ENCODE results near the gene TPSG1. TPM values are rescaled to one million over a fixed set of nuclear protein-coding genes. Genes with fewer than 3 reads are reported as not detected.
"Not testable (repeated sequence)": the region's sequence is repeated elsewhere in the genome, so short reads cannot be mapped to it uniquely, and the experiment has no call there.

Gene TPSG1
- polyA plus RNA-seq, 1 donor (not counting 4 experiments of a cell fraction or from before 2014, with no cell fraction given), result not detected

DNA sequence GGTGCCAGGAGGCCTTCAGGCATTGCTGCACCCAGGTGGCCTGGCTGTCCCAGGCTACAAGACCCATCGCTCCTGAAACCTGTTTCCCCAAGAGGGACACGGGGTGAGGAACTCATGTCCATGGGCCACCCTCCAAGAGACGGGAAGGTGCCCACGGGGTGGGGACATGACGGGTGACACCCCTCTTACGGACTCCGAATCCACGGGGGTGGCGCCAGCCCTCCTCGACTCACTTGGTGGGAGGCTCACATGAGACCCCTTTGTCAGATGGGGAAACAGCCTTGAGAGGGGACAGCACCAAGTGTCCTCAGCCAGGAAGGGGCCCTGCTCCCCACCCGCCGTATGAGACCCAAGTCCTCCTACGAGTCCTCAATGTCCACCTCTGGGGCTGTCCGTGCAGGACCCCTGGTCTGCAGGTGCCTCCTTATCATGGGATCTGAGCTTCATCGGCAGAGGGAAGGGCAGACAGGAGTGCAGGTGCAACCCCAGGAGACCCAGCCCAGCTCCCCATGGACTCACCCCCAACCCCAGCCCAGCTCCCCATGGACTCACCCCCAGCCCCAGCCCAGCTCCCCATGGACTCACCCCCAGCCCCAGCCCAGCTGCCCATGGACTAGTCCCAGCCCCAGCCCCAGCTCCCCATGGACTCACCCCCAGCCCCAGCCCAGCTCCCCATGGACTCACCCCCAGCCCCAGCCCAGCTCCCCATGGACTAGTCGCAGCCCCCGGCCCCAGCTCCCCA, 5.6 kb upstream of the TPSG1 start:
- FAIRE-seq; H3K79me2 ChIP-seq (ENCODE audit: control insufficient read depth, insufficient read depth, low read length); H3K4me2 ChIP-seq (ENCODE audit: control insufficient read depth, extremely low read depth, insufficient read depth, low read depth, low read length); H3K27me3 ChIP-seq (ENCODE audit: control insufficient read depth, extremely low read depth, insufficient read depth, low read length); H3K9me1 ChIP-seq (ENCODE audit: control insufficient read depth, extremely low read depth, insufficient read depth, low read length); H3K9ac ChIP-seq (ENCODE audit: control insufficient read depth, extremely low read depth, insufficient read depth, low read length); H3K4me1 ChIP-seq (ENCODE audit: control insufficient read depth, extremely low read depth, insufficient read depth, low read length); H4K20me1 ChIP-seq (ENCODE audit: control insufficient read depth, extremely low read depth, insufficient read depth, low read length); H3K4me3 ChIP-seq (ENCODE audit: control insufficient read depth in 2 of 3, extremely low read depth in 1 of 3, insufficient read depth in 2 of 3, low read depth in 1 of 3, low read length in 3 of 3); DNase-seq (ENCODE audit: low read depth, low spot score); dilution Hi-C loops (cut with MboI; ENCODE audit: extremely low pct_ligation_motif_present, low sequenced_read_pairs); H3K27ac ChIP-seq (ENCODE audit: control insufficient read depth, insufficient read depth, low read length); H3K36me3 ChIP-seq (ENCODE audit: control insufficient read depth in 2 of 2, extremely low read depth in 1 of 2, insufficient read depth in 2 of 2, low read length in 2 of 2); H3K9me3 ChIP-seq (ENCODE audit: control insufficient read depth, low read depth, low read length); H2AFZ ChIP-seq (ENCODE audit: control insufficient read depth, low read length): not testable (repeated sequence)

- dilution Hi-C loops (cut with MboI; ENCODE audit: extremely low pct_ligation_motif_present, low sequenced_read_pairs); FAIRE-seq; H3K4me1 ChIP-seq (ENCODE audit: control insufficient read depth, extremely low read depth, insufficient read depth, low read length); H4K20me1 ChIP-seq (ENCODE audit: control insufficient read depth, extremely low read depth, insufficient read depth, low read length); H2AFZ ChIP-seq (ENCODE audit: control insufficient read depth, low read length); H3K79me2 ChIP-seq (ENCODE audit: control insufficient read depth, insufficient read depth, low read length); H3K36me3 ChIP-seq (ENCODE audit: control insufficient read depth in 2 of 2, extremely low read depth in 1 of 2, insufficient read depth in 2 of 2, low read length in 2 of 2); H3K27me3 ChIP-seq (ENCODE audit: control insufficient read depth, extremely low read depth, insufficient read depth, low read length); H3K4me2 ChIP-seq (ENCODE audit: control insufficient read depth, extremely low read depth, insufficient read depth, low read depth, low read length); DNase-seq (ENCODE audit: low read depth, low spot score); H3K9ac ChIP-seq (ENCODE audit: control insufficient read depth, extremely low read depth, insufficient read depth, low read length); H3K27ac ChIP-seq (ENCODE audit: control insufficient read depth, insufficient read depth, low read length); H3K9me1 ChIP-seq (ENCODE audit: control insufficient read depth, extremely low read depth, insufficient read depth, low read length); H3K4me3 ChIP-seq (ENCODE audit: control insufficient read depth in 2 of 3, extremely low read depth in 1 of 3, insufficient read depth in 2 of 3, low read depth in 1 of 3, low read length in 3 of 3); H3K9me3 ChIP-seq (ENCODE audit: control insufficient read depth, low read depth, low read length): not testable (repeated sequence)
These were observed 5.0 kb upstream of the TPSG1 start, which contains the start of gene TPSB2 for GRCh38 chr16:1230084-1230470. Gene TPSB2, minus strand, starts transcription at chr16:1230184. Its CDS starts 233 bp downstream, at chr16:1229951.

DNA sequence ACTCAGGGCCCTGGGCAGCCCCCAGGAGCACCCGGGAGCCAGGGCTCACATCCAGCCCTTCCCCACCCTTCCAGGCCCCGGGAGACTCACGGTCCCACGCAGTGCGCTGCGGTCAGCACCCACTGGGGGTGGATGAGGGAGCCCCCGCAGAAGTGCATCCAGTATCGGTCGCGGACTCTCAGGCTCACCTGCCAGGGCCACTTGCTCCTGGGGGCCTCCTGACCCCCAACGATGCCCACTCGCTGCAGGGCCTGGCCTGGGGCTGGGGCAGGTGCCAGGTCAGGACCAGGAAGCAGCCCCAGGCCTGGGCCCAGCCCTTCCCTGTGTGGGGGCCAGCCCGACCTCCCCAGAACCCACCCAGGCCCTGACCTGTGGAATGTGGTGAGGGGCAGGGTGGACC, 4.4 kb upstream of the TPSG1 start:
- H3K79me2 ChIP-seq (ENCODE audit: control insufficient read depth, insufficient read depth, low read length); H3K4me1 ChIP-seq (ENCODE audit: control insufficient read depth, extremely low read depth, insufficient read depth, low read length); H3K27me3 ChIP-seq (ENCODE audit: control insufficient read depth, extremely low read depth, insufficient read depth, low read length); H3K4me2 ChIP-seq (ENCODE audit: control insufficient read depth, extremely low read depth, insufficient read depth, low read depth, low read length); H3K4me3 ChIP-seq (ENCODE audit: control insufficient read depth in 2 of 3, extremely low read depth in 1 of 3, insufficient read depth in 2 of 3, low read depth in 1 of 3, low read length in 3 of 3); H3K36me3 ChIP-seq (ENCODE audit: control insufficient read depth in 2 of 2, extremely low read depth in 1 of 2, insufficient read depth in 2 of 2, low read length in 2 of 2); H3K9me1 ChIP-seq (ENCODE audit: control insufficient read depth, extremely low read depth, insufficient read depth, low read length); H3K9ac ChIP-seq (ENCODE audit: control insufficient read depth, extremely low read depth, insufficient read depth, low read length); dilution Hi-C loops (cut with MboI; ENCODE audit: extremely low pct_ligation_motif_present, low sequenced_read_pairs); FAIRE-seq; H2AFZ ChIP-seq (ENCODE audit: control insufficient read depth, low read length); H3K9me3 ChIP-seq (ENCODE audit: control insufficient read depth, low read depth, low read length); H3K27ac ChIP-seq (ENCODE audit: control insufficient read depth, insufficient read depth, low read length); H4K20me1 ChIP-seq (ENCODE audit: control insufficient read depth, extremely low read depth, insufficient read depth, low read length); DNase-seq (ENCODE audit: low read depth, low spot score): not testable (repeated sequence)

DNA sequence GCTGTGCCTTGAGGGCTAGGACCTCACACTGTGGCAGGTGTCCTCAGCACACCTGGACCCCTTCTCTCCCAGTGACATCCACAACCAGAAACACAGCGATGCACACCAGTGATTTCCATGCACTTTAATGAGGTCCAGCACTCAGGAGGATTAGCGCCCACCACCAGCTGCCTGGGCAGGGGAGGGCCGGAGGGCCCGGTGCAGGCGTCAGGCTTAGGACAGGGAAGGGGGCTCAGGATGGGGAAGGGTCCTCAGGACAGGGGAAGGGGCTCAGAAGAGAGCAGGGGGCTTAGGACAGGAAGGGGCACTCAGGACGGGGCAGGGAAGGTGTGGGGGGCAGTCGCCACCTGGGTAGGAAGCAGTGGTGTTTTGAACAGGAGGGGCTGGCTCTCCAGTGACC, 3.2 kb upstream of the TPSG1 start:
- DNase-seq (ENCODE audit: low read depth, low spot score); H3K9ac ChIP-seq (ENCODE audit: control insufficient read depth, extremely low read depth, insufficient read depth, low read length); dilution Hi-C loops (cut with MboI; ENCODE audit: extremely low pct_ligation_motif_present, low sequenced_read_pairs); H3K4me3 ChIP-seq (ENCODE audit: control insufficient read depth in 2 of 3, extremely low read depth in 1 of 3, insufficient read depth in 2 of 3, low read depth in 1 of 3, low read length in 3 of 3); H4K20me1 ChIP-seq (ENCODE audit: control insufficient read depth, extremely low read depth, insufficient read depth, low read length); H3K27me3 ChIP-seq (ENCODE audit: control insufficient read depth, extremely low read depth, insufficient read depth, low read length); H3K36me3 ChIP-seq (ENCODE audit: control insufficient read depth in 2 of 2, extremely low read depth in 1 of 2, insufficient read depth in 2 of 2, low read length in 2 of 2); H3K9me3 ChIP-seq (ENCODE audit: control insufficient read depth, low read depth, low read length); FAIRE-seq; H3K4me1 ChIP-seq (ENCODE audit: control insufficient read depth, extremely low read depth, insufficient read depth, low read length); H3K4me2 ChIP-seq (ENCODE audit: control insufficient read depth, extremely low read depth, insufficient read depth, low read depth, low read length); H3K9me1 ChIP-seq (ENCODE audit: control insufficient read depth, extremely low read depth, insufficient read depth, low read length); H2AFZ ChIP-seq (ENCODE audit: control insufficient read depth, low read length); H3K27ac ChIP-seq (ENCODE audit: control insufficient read depth, insufficient read depth, low read length); H3K79me2 ChIP-seq (ENCODE audit: control insufficient read depth, insufficient read depth, low read length): not testable (repeated sequence)

GRCh38 chr16:1226692-1227091, 1.6 kb upstream of the TPSG1 start:
- H3K27me3 ChIP-seq (ENCODE audit: control insufficient read depth, extremely low read depth, insufficient read depth, low read length); H4K20me1 ChIP-seq (ENCODE audit: control insufficient read depth, extremely low read depth, insufficient read depth, low read length); dilution Hi-C loops (cut with MboI; ENCODE audit: extremely low pct_ligation_motif_present, low sequenced_read_pairs); H3K9me3 ChIP-seq (ENCODE audit: control insufficient read depth, low read depth, low read length); H3K36me3 ChIP-seq (ENCODE audit: control insufficient read depth in 2 of 2, extremely low read depth in 1 of 2, insufficient read depth in 2 of 2, low read length in 2 of 2); FAIRE-seq; H3K4me1 ChIP-seq (ENCODE audit: control insufficient read depth, extremely low read depth, insufficient read depth, low read length); H3K27ac ChIP-seq (ENCODE audit: control insufficient read depth, insufficient read depth, low read length); H3K4me3 ChIP-seq (ENCODE audit: control insufficient read depth in 2 of 3, extremely low read depth in 1 of 3, insufficient read depth in 2 of 3, low read depth in 1 of 3, low read length in 3 of 3); H3K79me2 ChIP-seq (ENCODE audit: control insufficient read depth, insufficient read depth, low read length); H3K9ac ChIP-seq (ENCODE audit: control insufficient read depth, extremely low read depth, insufficient read depth, low read length); H3K9me1 ChIP-seq (ENCODE audit: control insufficient read depth, extremely low read depth, insufficient read depth, low read length); H2AFZ ChIP-seq (ENCODE audit: control insufficient read depth, low read length); DNase-seq (ENCODE audit: low read depth, low spot score); H3K4me2 ChIP-seq (ENCODE audit: control insufficient read depth, extremely low read depth, insufficient read depth, low read depth, low read length): not testable (repeated sequence)
